HepG2 (cell line): ENCODE data around the gene CTNND2.

Experiments
- EZH2 ChIP-seq: conservative IDR thresholded peaks from 2 replicates; pipeline ENCODE4 v1.6.1; 2012; ENCODE audit warnings: mild to moderate bottlenecking, low read depth, low read length, moderate library complexity
- GTF2F1 ChIP-seq: fragments of 150-350 bp; IDR thresholded peaks from 2 replicates; pipeline ENCODE4 v1.6.1; 2014; ENCODE audit warnings: low read length
- KLF16 ChIP-seq, 2 experiments: sonication (generic) in 1 of 2; formaldehyde crosslinking in 1 of 2; IDR thresholded peaks; 2 replicates each; pipeline versions ENCODE4 v1.6.1 to v1.8.0; 2016 to 2023; ENCODE audit warnings: missing genetic modification reagents in 2 of 2, missing compliant biosample characterization in 1 of 2
- POLR2A ChIP-seq, 2 experiments: IDR thresholded peaks; 2 replicates each; pipeline ENCODE4 v1.6.1; 2011; ENCODE audit warnings: low read depth in 2 of 2, low read length in 2 of 2, mild to moderate bottlenecking in 1 of 2, moderate library complexity in 1 of 2; ENCODE audit not compliant: insufficient read depth in 1 of 2
- RAD51 ChIP-seq: fragments of 450-650 bp; IDR thresholded peaks from 2 replicates; pipeline ENCODE4 v1.6.1; 2016; ENCODE audit warnings: borderline replicate concordance
- ZBTB20 ChIP-seq: sonication (generic); formaldehyde crosslinking; IDR thresholded peaks from 2 replicates; pipeline ENCODE4 v1.8.1; 2023; ENCODE audit warnings: missing genetic modification reagents, low read depth, mild to moderate bottlenecking, borderline replicate concordance
- ZNF496 ChIP-seq: sonication (generic); formaldehyde crosslinking; IDR thresholded peaks from 2 replicates; pipeline ENCODE4 v1.8.1; 2023; ENCODE audit warnings: mild to moderate bottlenecking, moderate library complexity, missing genetic modification reagents; ENCODE audit not compliant: insufficient replicate concordance
- TF ChIP-seq, protein P1 (sequence below): sonication (generic); formaldehyde crosslinking; IDR thresholded peaks from 2 replicates; pipeline ENCODE4 v1.4.0; 2020; ENCODE audit warnings: missing genetic modification reagents
- TF ChIP-seq, protein P2 (sequence below): sonication (generic); formaldehyde crosslinking; IDR thresholded peaks from 2 replicates; pipeline ENCODE4 v1.4.0; 2020; ENCODE audit warnings: missing genetic modification reagents

DNA sequence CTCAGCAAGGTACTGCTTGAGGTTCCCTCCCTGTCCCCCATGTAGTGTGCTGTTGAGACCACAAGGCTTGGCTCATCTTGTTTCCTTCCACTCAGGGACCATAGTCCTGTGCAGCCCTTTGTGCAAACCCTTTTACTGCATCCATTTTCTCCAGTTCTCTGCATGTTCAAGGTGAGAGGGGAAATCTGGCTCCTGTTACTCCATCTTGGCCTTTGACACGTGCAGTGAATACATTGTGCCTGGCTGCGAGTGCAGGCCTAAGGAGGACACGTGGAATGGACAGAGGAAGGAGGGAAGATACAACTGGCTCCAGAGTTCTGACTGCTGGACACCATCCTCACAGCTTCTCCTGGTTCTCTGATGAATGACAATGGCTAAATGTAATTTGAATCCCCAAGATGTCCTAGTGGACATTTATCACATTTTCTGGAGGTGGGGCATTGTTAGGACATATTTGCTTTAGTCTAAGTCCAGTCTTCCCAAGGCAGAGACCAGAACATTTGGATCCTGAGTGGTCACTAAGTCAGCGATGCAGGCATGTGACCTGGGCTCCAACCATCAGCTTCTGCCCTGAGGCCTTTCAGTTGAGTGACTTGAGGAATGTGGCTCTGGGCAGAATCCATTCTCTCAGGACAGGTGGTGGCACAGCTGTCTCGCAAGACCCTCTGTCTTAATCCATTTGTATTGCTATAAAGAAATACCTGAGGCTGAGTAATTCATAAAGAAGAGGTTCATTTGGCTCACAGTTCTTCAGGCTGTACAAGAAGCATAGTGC is 954.2 kb downstream of the CTNND2 start:
- no peak for TF ChIP-seq KLF16 (CRISPR knock-in tag; IDR thresholded peaks at IDR 0.05)
- TF ChIP-seq POLR2A (IDR thresholded peaks at IDR 0.05; ENCODE audit: insufficient read depth in 1 of 2, low read depth in 2 of 2, low read length in 2 of 2), result no peak
- TF ChIP-seq RAD51, result no peak
- no peak for TF ChIP-seq EZH2
- TF ChIP-seq, protein P1, sequence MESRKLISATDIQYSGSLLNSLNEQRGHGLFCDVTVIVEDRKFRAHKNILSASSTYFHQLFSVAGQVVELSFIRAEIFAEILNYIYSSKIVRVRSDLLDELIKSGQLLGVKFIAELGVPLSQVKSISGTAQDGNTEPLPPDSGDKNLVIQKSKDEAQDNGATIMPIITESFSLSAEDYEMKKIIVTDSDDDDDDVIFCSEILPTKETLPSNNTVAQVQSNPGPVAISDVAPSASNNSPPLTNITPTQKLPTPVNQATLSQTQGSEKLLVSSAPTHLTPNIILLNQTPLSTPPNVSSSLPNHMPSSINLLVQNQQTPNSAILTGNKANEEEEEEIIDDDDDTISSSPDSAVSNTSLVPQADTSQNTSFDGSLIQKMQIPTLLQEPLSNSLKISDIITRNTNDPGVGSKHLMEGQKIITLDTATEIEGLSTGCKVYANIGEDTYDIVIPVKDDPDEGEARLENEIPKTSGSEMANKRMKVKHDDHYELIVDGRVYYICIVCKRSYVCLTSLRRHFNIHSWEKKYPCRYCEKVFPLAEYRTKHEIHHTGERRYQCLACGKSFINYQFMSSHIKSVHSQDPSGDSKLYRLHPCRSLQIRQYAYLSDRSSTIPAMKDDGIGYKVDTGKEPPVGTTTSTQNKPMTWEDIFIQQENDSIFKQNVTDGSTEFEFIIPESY (CRISPR knock-in tag), result no peak
- TF ChIP-seq, protein P2, sequence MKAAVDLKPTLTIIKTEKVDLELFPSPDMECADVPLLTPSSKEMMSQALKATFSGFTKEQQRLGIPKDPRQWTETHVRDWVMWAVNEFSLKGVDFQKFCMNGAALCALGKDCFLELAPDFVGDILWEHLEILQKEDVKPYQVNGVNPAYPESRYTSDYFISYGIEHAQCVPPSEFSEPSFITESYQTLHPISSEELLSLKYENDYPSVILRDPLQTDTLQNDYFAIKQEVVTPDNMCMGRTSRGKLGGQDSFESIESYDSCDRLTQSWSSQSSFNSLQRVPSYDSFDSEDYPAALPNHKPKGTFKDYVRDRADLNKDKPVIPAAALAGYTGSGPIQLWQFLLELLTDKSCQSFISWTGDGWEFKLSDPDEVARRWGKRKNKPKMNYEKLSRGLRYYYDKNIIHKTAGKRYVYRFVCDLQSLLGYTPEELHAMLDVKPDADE, result no peak
- TF ChIP-seq GTF2F1, result no peak
- no peak for TF ChIP-seq ZBTB20
- no peak for TF ChIP-seq ZNF496 (CRISPR knock-in tag)
